ENCODE results near the gene CLUH. TPM values are rescaled to one million over a fixed set of nuclear protein-coding genes. Genes with fewer than 3 reads are reported as not detected.

Gene CLUH
- total and polyA plus RNA-seq, 2 donors (not counting 1 experiment from before 2014, with no cell fraction given) = 53.1 to 64.6 TPM

GRCh38 chr17:2649191-2649590 is 62.4 kb downstream of the CLUH start:
- no peaks in the 10 kb centered on the region for H3K27me3 ChIP-seq (replicated peaks in 1 of 4; ENCODE audit: control extremely low read depth in 1 of 4, control insufficient read depth in 3 of 4, insufficient read depth in 4 of 4, low read length in 3 of 4)
- no peak overlapping the region for H3K4me2 ChIP-seq (replicated peaks; ENCODE audit: low read depth, low read length, poor library complexity, severe bottlenecking)
- H3K4me3 ChIP-seq (ENCODE audit: control extremely low read depth in 1 of 5, extremely low read depth in 1 of 5, insufficient read depth in 1 of 5, low read depth in 2 of 5, low read length in 4 of 5) = no peak overlapping the region
- no peaks in the 10 kb centered on the region for H3K4me1 ChIP-seq (ENCODE audit: control insufficient read depth in 2 of 2, insufficient read depth in 2 of 2, low read length in 2 of 2)
- no peaks in the 10 kb centered on the region for H3K9me3 Mint-ChIP-seq (ENCODE audit: insufficient read depth)
- no peak overlapping the region for H3K9ac ChIP-seq (ENCODE audit: low read length)
- H3K9me3 ChIP-seq (ENCODE audit: control extremely low read depth in 1 of 3, control insufficient read depth in 2 of 3, insufficient read depth in 1 of 3, low read length in 2 of 3) = peaks cover 0 to 2% (median 0%) of the 10 kb centered on the region in 3 donors
- peaks cover 6 to 18% of the 10 kb centered on the region in 2 experiments for H3K36me3 ChIP-seq (replicated peaks in 1 of 2; ENCODE audit: control extremely low read depth in 1 of 2, control insufficient read depth in 1 of 2, extremely low read depth in 1 of 2, insufficient read depth in 2 of 2, low read length in 1 of 2)
- H2AFZ ChIP-seq (ENCODE audit: insufficient read depth, low read depth, low read length, poor library complexity, severe bottlenecking) = no peak overlapping the region
- TF ChIP-seq EZH2 (IDR thresholded peaks at IDR 0.05; ENCODE audit: borderline replicate concordance, insufficient read depth, low read depth, low read length, poor library complexity, severe bottlenecking) = no peak
- TF ChIP-seq CTCF (IDR thresholded peaks at IDR 0.05) = no peak
- 100% methylated on average over 2 of the region's 11 CpGs for WGBS (ENCODE audit: insufficient coverage)
- intact Hi-C loops (cut with micrococcal nuclease) = no loop called here
- H3K4me3 Mint-ChIP-seq = no peak overlapping the region
- H3K27ac Mint-ChIP-seq = no peak overlapping the region
- peaks cover 71% of the 10 kb centered on the region for H3K79me2 ChIP-seq (ENCODE audit: control insufficient read depth, insufficient read depth, low read length)
- H4K20me1 ChIP-seq (ENCODE audit: control insufficient read depth, insufficient read depth, low read length, poor library complexity, severe bottlenecking) = peaks cover 46% of the 10 kb centered on the region
- CTCF ChIA-PET = no interaction called here
- no peak overlapping the region for H3K27ac ChIP-seq (ENCODE audit: low read length in 2 of 2)
- no peaks in the 10 kb centered on the region for H3K27me3 Mint-ChIP-seq
- no peak for ATAC-seq (ENCODE audit: low read depth)
- peaks cover 5% of the 10 kb centered on the region for H3K4me1 Mint-ChIP-seq
- POLR2A ChIA-PET = no interaction called here
- DNase-seq = no peak

- 11% methylated on average over 2 of the region's 6 CpGs for WGBS (ENCODE audit: insufficient coverage)
- no peaks in the 10 kb centered on the region for H3K4me1 ChIP-seq (ENCODE audit: control insufficient read depth in 2 of 2, insufficient read depth in 2 of 2, low read length in 2 of 2)
- TF ChIP-seq CTCF (IDR thresholded peaks at IDR 0.05) = no peak
- peaks cover 5% of the 10 kb centered on the region for H3K4me1 Mint-ChIP-seq
- H2AFZ ChIP-seq (ENCODE audit: insufficient read depth, low read depth, low read length, poor library complexity, severe bottlenecking) = no peak overlapping the region
- H3K9me3 ChIP-seq (ENCODE audit: control extremely low read depth in 1 of 3, control insufficient read depth in 2 of 3, insufficient read depth in 1 of 3, low read length in 2 of 3) = peaks cover 0 to 2% (median 0%) of the 10 kb centered on the region in 3 donors
- intact Hi-C loops (cut with micrococcal nuclease) = no loop called here
- peaks cover 5 to 22% of the 10 kb centered on the region in 2 experiments for H3K36me3 ChIP-seq (replicated peaks in 1 of 2; ENCODE audit: control extremely low read depth in 1 of 2, control insufficient read depth in 1 of 2, extremely low read depth in 1 of 2, insufficient read depth in 2 of 2, low read length in 1 of 2)
- CTCF ChIA-PET = interaction anchor here (0.6 to 1.1 kb wide), 2 partner anchors 37 to 189 kb away, joined by 3 read pairs; no protein-coding TSS in a partner anchor
- ATAC-seq (ENCODE audit: low read depth) (no peak), DNase-seq (peak; percentile 42)
- POLR2A ChIA-PET = no interaction called here
- peaks cover 58% of the 10 kb centered on the region for H4K20me1 ChIP-seq (ENCODE audit: control insufficient read depth, insufficient read depth, low read length, poor library complexity, severe bottlenecking)
- H3K27ac ChIP-seq (ENCODE audit: low read length in 2 of 2) = peak overlapping the region in 1 of 2 donors; percentile 15
- no peak overlapping the region for H3K9ac ChIP-seq (ENCODE audit: low read length)
- no peak overlapping the region for H3K4me3 Mint-ChIP-seq
- H3K4me2 ChIP-seq (replicated peaks; ENCODE audit: low read depth, low read length, poor library complexity, severe bottlenecking) = no peak overlapping the region
- no peak overlapping the region for H3K4me3 ChIP-seq (ENCODE audit: control extremely low read depth in 1 of 5, extremely low read depth in 1 of 5, insufficient read depth in 1 of 5, low read depth in 2 of 5, low read length in 4 of 5)
- no peaks in the 10 kb centered on the region for H3K9me3 Mint-ChIP-seq (ENCODE audit: insufficient read depth)
- H3K27ac Mint-ChIP-seq = no peak overlapping the region
- H3K79me2 ChIP-seq (ENCODE audit: control insufficient read depth, insufficient read depth, low read length) = peaks cover 80% of the 10 kb centered on the region
- no peaks in the 10 kb centered on the region for H3K27me3 ChIP-seq (replicated peaks in 1 of 4; ENCODE audit: control extremely low read depth in 1 of 4, control insufficient read depth in 3 of 4, insufficient read depth in 4 of 4, low read length in 3 of 4)
- no peaks in the 10 kb centered on the region for H3K27me3 Mint-ChIP-seq
Observed at GRCh38 chr17:2647957-2648356, 63.6 kb downstream of the CLUH start.

Data from B cell (primary cell).